ENCODE results near the gene MMP15.
"Not testable (repeated sequence)": the region's sequence is repeated elsewhere in the genome, so short reads cannot be mapped to it uniquely, and the experiment has no call there.

The MMP15 gene

DNA sequence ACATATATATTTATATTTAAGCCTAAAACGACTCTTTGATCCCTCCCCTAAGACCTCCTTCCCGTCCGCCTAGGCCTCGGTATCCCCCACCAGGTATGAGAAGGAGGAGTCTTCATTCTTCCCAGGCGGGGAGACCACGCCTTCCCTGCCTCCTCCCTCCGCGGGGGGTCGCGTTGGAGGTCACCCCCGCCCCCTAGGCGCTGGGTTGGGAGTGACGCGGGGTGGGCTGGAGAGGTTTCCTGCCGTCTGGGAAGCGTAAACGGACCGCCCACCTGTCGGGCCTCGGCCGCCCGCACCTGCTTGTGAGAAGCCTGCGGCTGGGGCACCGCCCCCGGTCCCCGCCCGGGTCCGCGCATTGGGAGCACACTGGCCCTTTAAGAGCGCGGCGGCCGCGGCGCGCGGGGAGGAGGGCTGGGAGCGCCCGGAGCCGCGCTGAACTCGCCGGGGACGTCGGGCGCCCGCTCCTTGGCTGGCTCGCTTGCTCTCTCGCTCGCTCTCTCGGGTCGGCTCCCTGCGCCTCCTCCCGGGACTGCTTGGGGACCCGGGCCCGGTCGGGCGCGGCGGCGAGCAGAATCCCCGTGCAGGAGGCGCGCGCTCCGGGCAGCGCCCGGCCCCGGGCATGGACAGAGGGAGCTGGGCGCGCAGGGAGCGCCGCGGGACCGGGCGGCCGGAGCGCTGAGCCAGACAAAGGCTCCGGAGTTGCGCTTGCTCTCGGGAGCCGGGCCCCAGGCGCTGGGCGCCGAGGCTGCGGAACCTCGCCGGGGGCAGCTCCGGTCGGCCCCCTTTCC is at the start of gene MMP15:
Gene MMP15, plus strand, starts transcription at position 404 of the 788 bp plus-strand sequence. CDS start 597 bp downstream, outside the sequence.
- DNase-seq, result peak in 8 of 14 donors; percentile 16 to 74 (median 34)

GRCh38 chr16:57976331-57976796 is 49.2 kb upstream of the MMP15 start:
- peak in 10 of 14 donors; percentile 16 to 75 (median 48) for DNase-seq

GRCh38 chr16:57977418-57978069 is 48.0 kb upstream of the MMP15 start:
- DNase-seq, result no peak

DNA sequence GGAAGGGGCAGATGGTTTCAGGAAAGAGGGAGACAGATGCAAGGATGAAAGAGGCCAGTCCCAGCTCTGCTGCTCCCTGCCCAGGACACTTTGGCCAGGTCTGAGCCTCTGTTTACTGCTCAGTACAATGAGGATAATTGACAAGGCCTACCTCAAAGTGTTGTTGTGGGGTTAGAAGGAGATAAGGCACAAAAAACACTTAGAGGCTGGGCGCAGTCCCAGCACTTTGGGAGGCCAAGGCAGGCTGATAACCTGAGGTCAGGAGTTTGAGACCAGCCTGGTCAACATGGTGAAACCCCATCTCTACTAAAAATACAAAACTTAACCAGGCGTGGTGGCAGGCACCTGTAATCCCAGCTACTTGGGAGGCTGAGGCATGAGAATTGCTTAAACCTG is 47.5 kb upstream of the MMP15 start:
- DNase-seq, result not testable (repeated sequence)

GRCh38 chr16:57979006-57979585 is 46.5 kb upstream of the MMP15 start:
- no peak for DNase-seq

- DNase-seq, result no peak
Measured at GRCh38 chr16:57981636-57982035, 43.9 kb upstream of the MMP15 start.

DNA sequence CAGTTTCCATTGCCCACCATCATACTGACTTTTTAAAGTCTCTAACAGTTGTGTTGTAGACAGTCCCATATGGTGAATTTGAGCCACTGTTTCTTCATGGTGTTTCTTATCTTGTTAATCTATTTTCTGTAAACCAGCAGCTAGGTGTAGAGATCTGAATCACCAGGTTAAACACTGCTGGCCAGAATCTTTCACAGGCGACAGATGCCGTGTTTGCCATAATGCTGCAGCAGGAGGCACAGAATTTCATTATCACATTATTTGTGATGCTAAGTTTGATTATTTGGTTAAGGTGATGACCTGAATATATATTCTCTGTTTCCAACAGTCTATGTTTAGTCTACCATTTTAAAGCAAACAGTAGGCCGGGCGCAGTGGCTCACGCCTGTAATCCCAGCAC is 43.2 kb upstream of the MMP15 start:
- no peak for DNase-seq

- DNase-seq, result peak in 2 of 14 donors; percentile 7 to 18
Measured at GRCh38 chr16:57984443-57985203, 40.9 kb upstream of the MMP15 start.

DNA sequence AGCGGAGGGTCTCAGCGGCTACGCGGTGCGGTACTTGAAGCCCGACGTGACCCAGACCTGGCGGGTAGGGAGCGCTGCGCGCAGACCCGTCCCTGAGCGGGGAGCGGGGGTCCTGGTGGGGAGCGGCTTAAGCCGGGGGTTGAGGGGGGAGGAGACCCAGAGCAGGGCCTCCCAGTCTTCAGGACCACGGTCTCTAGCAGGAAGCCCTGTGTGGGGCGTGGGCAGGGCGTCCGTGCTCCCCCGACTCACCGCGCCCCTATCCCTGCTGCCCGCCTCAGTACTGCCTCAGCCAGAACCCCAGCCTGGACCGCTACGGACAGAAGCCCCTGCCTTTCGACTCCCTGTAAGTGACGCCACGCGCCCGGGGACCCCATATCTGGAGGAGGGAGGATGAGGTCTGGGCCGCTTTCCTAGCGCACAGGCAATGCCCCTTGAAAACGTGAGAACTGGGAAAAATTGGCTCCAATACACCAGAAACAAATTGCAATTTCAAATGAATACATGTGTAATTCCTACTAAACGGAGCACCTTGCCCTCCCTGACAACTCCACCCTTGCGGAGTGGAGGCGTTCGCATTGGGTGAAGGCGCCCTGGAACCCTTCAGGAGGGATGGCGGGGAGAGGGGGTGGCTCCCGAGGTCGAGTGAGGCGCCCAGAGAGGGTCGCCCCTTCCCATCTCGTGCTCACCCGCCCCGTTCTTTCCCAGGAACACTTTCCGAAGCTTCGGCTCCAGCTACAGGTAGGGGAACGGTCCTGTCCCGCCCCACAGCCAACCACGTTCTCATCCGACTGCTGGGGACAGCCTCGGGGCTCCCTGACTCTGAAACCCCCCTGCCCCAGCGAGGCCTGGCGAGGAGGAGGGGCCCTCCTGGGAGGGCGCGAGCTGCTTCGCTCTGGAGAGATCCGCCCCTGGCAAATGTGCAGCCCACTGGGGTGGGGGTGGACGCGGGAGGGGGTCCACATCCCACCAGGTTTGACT is 40.1 kb upstream of the MMP15 start:
- DNase-seq, result no peak

- DNase-seq, result no peak
Measured at GRCh38 chr16:57986196-57986595, 39.4 kb upstream of the MMP15 start.

- DNase-seq, result no peak
Measured at GRCh38 chr16:57987441-57988177, 37.9 kb upstream of the MMP15 start.

GRCh38 chr16:57988929-57989328 is 36.6 kb upstream of the MMP15 start:
- DNase-seq, result peak in 7 of 14 donors; percentile 6 to 42 (median 32)

- no peak for DNase-seq
Measured at GRCh38 chr16:57991551-57992059, 33.9 kb upstream of the MMP15 start.

- no peak for DNase-seq
Measured at GRCh38 chr16:57992084-57992483, 33.5 kb upstream of the MMP15 start.

DNA sequence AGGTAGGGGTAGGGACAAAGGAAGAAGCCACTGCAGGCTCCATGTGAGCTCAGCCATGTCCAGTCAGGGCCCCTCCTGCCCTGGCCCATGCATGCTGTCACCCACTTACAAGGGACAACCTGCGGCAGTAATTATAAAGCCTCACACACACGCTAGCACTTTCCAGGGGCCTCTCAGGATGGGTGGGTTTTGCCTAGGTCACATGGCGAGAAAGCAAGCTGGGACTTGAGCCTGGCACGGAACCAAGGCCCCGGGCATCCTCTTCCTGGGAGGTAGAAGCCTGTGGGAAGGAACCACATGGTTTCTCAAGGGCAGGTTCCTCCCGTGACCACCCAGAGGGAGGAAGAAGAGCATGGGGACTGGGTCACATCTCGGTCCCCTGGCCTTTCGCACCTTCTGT is 32.1 kb upstream of the MMP15 start:
- DNase-seq, result no peak

DNA sequence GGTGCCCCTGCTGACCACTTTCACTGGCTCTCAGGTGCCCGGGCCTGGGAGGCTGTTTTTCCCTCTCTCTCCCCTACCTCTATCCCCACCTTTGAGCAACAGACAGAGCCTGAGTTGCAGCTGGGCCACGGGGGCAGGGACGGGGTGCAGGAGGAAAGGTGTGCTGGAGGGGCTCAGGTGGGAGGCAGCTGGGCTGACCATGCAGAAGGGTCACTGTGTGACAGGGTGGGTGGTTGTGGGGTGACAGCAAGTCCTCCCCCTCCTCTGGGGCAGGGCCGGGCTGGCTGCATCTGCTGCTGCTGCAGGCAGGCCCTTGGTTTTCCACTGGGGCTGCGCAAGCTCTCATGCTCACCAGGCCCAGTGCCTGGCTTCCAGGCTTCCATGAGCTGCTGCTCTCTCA is 31.7 kb upstream of the MMP15 start:
- DNase-seq, result no peak

GRCh38 chr16:57994361-57994760 is 31.2 kb upstream of the MMP15 start:
- DNase-seq, result no peak

GRCh38 chr16:57994778-57995177 is 30.8 kb upstream of the MMP15 start:
- peak in 1 of 14 donors; percentile 7 for DNase-seq

DNA sequence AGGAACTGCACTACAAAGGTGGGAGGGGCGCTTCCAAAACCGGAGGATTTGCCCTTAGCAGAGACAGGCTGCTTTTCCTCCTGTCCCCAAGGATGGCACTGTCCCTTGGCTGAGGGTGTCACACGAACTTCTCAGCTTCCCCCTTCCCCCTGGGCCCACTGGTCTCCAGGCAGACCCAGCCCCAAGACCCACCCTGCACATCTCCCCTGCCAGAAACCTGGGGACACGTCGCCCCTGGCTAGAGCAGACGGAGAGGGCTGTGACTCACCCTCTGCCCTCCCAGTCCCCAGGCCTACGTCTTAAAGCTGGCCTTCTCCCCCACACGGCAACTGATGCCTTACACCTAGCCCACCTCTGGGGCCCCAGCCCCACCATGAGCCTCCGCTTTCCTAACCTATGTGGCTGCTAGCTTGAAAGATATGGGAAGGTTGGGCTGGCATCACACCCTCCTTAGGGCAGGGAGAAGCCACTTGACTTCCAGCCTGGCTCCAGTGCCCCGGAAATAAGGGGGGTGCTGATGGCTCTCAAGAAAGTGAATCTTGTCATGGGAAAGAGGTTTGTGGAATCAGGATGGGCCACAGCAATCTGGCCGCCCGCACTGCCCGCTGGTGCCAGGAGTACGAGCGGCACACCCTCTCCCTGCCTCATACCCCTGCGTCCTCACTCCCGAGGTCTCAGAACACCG is 29.7 kb upstream of the MMP15 start:
- DNase-seq, result no peak

Data from C1 segment of cervical spinal cord (tissue), 14 donors.